ENCODE data around the gene MORC2.

MORC2 gene

GRCh38 chr22:30919973-30920372, 48.6 kb downstream of the MORC2 start:
- H3K36me3 ChIP-seq (ENCODE audit: control insufficient read depth in 1 of 2, insufficient read depth in 2 of 2, low read length in 2 of 2), result peaks cover 1 to 8% of the 10 kb centered on the region in 2 donors
- H3K4me1 ChIP-seq (ENCODE audit: control insufficient read depth in 1 of 2, insufficient read depth in 2 of 2, low read length in 2 of 2), result peaks cover 7 to 12% of the 10 kb centered on the region in 2 donors
- no peak overlapping the region for H3K27ac ChIP-seq (ENCODE audit: low read length)
- H3K27me3 ChIP-seq (ENCODE audit: low read depth, low read length), result no peaks in the 10 kb centered on the region
- peaks cover 0 to 4% of the 10 kb centered on the region in 2 donors for H3K9me3 ChIP-seq (ENCODE audit: control insufficient read depth in 1 of 2, low read length in 2 of 2)
- H3K4me3 ChIP-seq (ENCODE audit: low read depth in 1 of 2, low read length in 2 of 2), result no peak overlapping the region

DNA sequence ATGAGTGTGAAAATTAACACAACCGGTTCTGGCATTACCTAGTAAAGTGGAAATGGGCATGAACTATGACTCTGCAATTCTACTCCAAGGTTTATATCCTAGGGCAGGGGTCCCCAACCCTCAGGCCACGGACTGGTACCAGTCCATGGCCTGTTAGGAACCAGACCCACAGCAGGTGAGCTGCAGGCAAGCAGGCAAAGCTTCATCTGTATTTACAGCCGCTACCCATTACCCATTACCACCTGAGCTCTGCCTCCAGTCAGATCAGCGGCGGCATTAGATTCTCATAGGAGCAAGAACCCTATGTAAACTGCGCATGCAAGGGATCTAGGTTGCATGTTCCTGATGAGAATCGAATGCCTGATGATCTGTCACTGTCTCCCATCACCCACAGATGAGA, 49.8 kb downstream of the MORC2 start:
- no peak overlapping the region for H3K27ac ChIP-seq (ENCODE audit: low read length)
- H3K4me3 ChIP-seq (ENCODE audit: low read depth in 1 of 2, low read length in 2 of 2), result no peak overlapping the region
- H3K9me3 ChIP-seq (ENCODE audit: control insufficient read depth in 1 of 2, low read length in 2 of 2), result peaks cover 0 to 4% of the 10 kb centered on the region in 2 donors
- no peaks in the 10 kb centered on the region for H3K27me3 ChIP-seq (ENCODE audit: low read depth, low read length)
- H3K36me3 ChIP-seq (ENCODE audit: control insufficient read depth in 1 of 2, insufficient read depth in 2 of 2, low read length in 2 of 2), result no peaks in the 10 kb centered on the region
- H3K4me1 ChIP-seq (ENCODE audit: control insufficient read depth in 1 of 2, insufficient read depth in 2 of 2, low read length in 2 of 2), result peaks cover 7 to 12% of the 10 kb centered on the region in 2 donors

GRCh38 chr22:30910358-30910757, 58.2 kb downstream of the MORC2 start:
- Histone ChIP-seq H3K4me1 (ENCODE audit: control insufficient read depth in 1 of 2, insufficient read depth in 2 of 2, low read length in 2 of 2) (no peaks in the 10 kb centered on the region), H3K36me3 (ENCODE audit: control insufficient read depth in 1 of 2, insufficient read depth in 2 of 2, low read length in 2 of 2) (peaks cover 0 to 3% of the 10 kb centered on the region in 2 donors), H3K4me3 (ENCODE audit: low read depth in 1 of 2, low read length in 2 of 2) (no peak overlapping the region), H3K27me3 (ENCODE audit: low read depth, low read length) (no peaks in the 10 kb centered on the region), H3K27ac (ENCODE audit: low read length) (no peak overlapping the region), H3K9me3 (ENCODE audit: control insufficient read depth in 1 of 2, low read length in 2 of 2) (no peaks in the 10 kb centered on the region)

DNA sequence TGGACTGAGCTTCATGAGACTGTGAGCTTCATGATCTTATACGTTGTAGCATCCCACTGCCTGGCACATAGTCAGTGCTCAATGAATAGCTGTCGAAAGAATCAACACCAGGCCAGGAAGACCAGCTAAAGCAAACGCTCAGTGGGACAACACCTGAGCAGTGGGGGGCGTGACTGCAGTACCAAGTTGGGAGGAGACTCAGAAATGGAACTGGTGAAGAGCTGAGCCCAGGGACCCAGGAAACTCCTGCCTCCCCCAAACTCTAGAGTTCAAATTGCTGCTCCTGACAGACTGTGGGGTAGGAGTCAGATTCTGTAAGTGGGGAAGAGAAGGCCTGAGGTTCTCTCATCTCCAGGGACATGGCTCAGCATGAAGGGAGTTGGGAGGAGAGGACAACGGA, 59.3 kb downstream of the MORC2 start:
- peaks cover 0 to 3% of the 10 kb centered on the region in 2 donors for H3K36me3 ChIP-seq (ENCODE audit: control insufficient read depth in 1 of 2, insufficient read depth in 2 of 2, low read length in 2 of 2)
- no peak overlapping the region for H3K4me3 ChIP-seq (ENCODE audit: low read depth in 1 of 2, low read length in 2 of 2)
- H3K9me3 ChIP-seq (ENCODE audit: control insufficient read depth in 1 of 2, low read length in 2 of 2), result no peaks in the 10 kb centered on the region
- H3K4me1 ChIP-seq (ENCODE audit: control insufficient read depth in 1 of 2, insufficient read depth in 2 of 2, low read length in 2 of 2), result no peaks in the 10 kb centered on the region
- no peaks in the 10 kb centered on the region for H3K27me3 ChIP-seq (ENCODE audit: low read depth, low read length)
- no peak overlapping the region for H3K27ac ChIP-seq (ENCODE audit: low read length)

DNA sequence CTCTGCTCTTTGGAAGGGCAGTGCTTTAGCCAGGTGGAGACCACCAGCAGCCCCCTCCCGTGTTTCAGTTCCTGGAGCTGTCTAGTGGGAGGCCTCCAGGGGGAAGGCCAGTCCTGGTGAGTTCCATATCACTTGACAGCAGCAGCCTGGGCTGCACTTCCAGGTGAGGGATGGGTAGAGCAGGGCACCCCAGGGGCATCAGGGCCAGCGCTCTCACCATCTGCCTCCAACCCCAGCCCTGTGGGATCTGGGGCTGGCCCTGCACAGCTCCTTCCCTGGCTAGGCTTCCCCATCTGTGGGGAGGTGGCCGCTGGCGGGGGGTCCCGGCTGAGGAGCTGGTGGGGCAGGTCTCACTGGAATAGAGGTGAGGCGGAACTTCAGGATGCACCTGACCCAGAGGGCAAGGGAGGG, 60.5 kb downstream of the MORC2 start:
- H3K27ac ChIP-seq (ENCODE audit: low read length), result no peak overlapping the region
- no peaks in the 10 kb centered on the region for H3K9me3 ChIP-seq (ENCODE audit: control insufficient read depth in 1 of 2, low read length in 2 of 2)
- no peaks in the 10 kb centered on the region for H3K4me1 ChIP-seq (ENCODE audit: control insufficient read depth in 1 of 2, insufficient read depth in 2 of 2, low read length in 2 of 2)
- peaks cover 3 to 6% of the 10 kb centered on the region in 2 donors for H3K36me3 ChIP-seq (ENCODE audit: control insufficient read depth in 1 of 2, insufficient read depth in 2 of 2, low read length in 2 of 2)
- H3K27me3 ChIP-seq (ENCODE audit: low read depth, low read length), result no peaks in the 10 kb centered on the region
- H3K4me3 ChIP-seq (ENCODE audit: low read depth in 1 of 2, low read length in 2 of 2), result no peak overlapping the region

DNA sequence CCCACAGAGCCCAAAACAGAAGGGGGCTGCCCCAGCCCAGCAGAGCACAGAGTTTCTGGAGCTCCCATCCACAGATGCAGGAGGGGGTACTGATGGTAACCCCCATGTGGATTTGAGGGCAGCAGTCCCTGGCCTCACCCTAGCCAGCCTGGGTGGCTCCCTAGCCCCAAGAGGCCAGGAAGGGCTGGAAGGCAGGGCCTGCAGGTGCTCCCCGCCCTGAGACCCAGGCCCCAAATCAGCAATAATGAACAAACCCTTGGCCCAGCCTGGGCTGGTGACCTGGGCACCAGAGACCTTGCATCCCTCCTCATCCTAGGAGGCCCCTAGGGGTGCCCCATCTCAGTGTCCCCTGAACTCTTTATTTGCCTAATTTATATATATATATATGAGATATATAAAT, 61.6 kb downstream of the MORC2 start:
- H3K36me3 ChIP-seq (ENCODE audit: control insufficient read depth in 1 of 2, insufficient read depth in 2 of 2, low read length in 2 of 2), result peaks cover 3 to 6% of the 10 kb centered on the region in 2 donors
- H3K27ac ChIP-seq (ENCODE audit: low read length), result no peak overlapping the region
- no peaks in the 10 kb centered on the region for H3K27me3 ChIP-seq (ENCODE audit: low read depth, low read length)
- no peaks in the 10 kb centered on the region for H3K4me1 ChIP-seq (ENCODE audit: control insufficient read depth in 1 of 2, insufficient read depth in 2 of 2, low read length in 2 of 2)
- H3K9me3 ChIP-seq (ENCODE audit: control insufficient read depth in 1 of 2, low read length in 2 of 2), result no peaks in the 10 kb centered on the region
- no peak overlapping the region for H3K4me3 ChIP-seq (ENCODE audit: low read depth in 1 of 2, low read length in 2 of 2)

GRCh38 chr22:30906411-30906810, 62.2 kb downstream of the MORC2 start:
- no peaks in the 10 kb centered on the region for H3K4me1 ChIP-seq (ENCODE audit: control insufficient read depth in 1 of 2, insufficient read depth in 2 of 2, low read length in 2 of 2)
- peaks cover 3 to 6% of the 10 kb centered on the region in 2 donors for H3K36me3 ChIP-seq (ENCODE audit: control insufficient read depth in 1 of 2, insufficient read depth in 2 of 2, low read length in 2 of 2)
- no peaks in the 10 kb centered on the region for H3K27me3 ChIP-seq (ENCODE audit: low read depth, low read length)
- no peaks in the 10 kb centered on the region for H3K9me3 ChIP-seq (ENCODE audit: control insufficient read depth in 1 of 2, low read length in 2 of 2)
- no peak overlapping the region for H3K27ac ChIP-seq (ENCODE audit: low read length)
- H3K4me3 ChIP-seq (ENCODE audit: low read depth in 1 of 2, low read length in 2 of 2), result no peak overlapping the region

GRCh38 chr22:30905696-30906341, 62.8 kb downstream of the MORC2 start:
- no peaks in the 10 kb centered on the region for H3K9me3 ChIP-seq (ENCODE audit: control insufficient read depth in 1 of 2, low read length in 2 of 2)
- H3K4me1 ChIP-seq (ENCODE audit: control insufficient read depth in 1 of 2, insufficient read depth in 2 of 2, low read length in 2 of 2), result no peaks in the 10 kb centered on the region
- H3K27ac ChIP-seq (ENCODE audit: low read length), result no peak overlapping the region
- no peak overlapping the region for H3K4me3 ChIP-seq (ENCODE audit: low read depth in 1 of 2, low read length in 2 of 2)
- no peaks in the 10 kb centered on the region for H3K27me3 ChIP-seq (ENCODE audit: low read depth, low read length)
- H3K36me3 ChIP-seq (ENCODE audit: control insufficient read depth in 1 of 2, insufficient read depth in 2 of 2, low read length in 2 of 2), result peaks cover 3 to 6% of the 10 kb centered on the region in 2 donors

- Histone ChIP-seq H3K27me3 (ENCODE audit: low read depth, low read length) (no peaks in the 10 kb centered on the region), H3K36me3 (ENCODE audit: control insufficient read depth in 1 of 2, insufficient read depth in 2 of 2, low read length in 2 of 2) (peaks cover 0 to 6% of the 10 kb centered on the region in 2 donors), H3K9me3 (ENCODE audit: control insufficient read depth in 1 of 2, low read length in 2 of 2) (peaks cover 0 to 6% of the 10 kb centered on the region in 2 donors), H3K4me3 (ENCODE audit: low read depth in 1 of 2, low read length in 2 of 2) (no peak overlapping the region), H3K4me1 (ENCODE audit: control insufficient read depth in 1 of 2, insufficient read depth in 2 of 2, low read length in 2 of 2) (no peaks in the 10 kb centered on the region), H3K27ac (ENCODE audit: low read length) (no peak overlapping the region)
Measured at GRCh38 chr22:30903876-30904460, 64.6 kb downstream of the MORC2 start.

- no peak overlapping the region for H3K4me3 ChIP-seq (ENCODE audit: low read depth in 1 of 2, low read length in 2 of 2)
- H3K27me3 ChIP-seq (ENCODE audit: low read depth, low read length), result no peaks in the 10 kb centered on the region
- H3K36me3 ChIP-seq (ENCODE audit: control insufficient read depth in 1 of 2, insufficient read depth in 2 of 2, low read length in 2 of 2), result peaks cover 0 to 6% of the 10 kb centered on the region in 2 donors
- H3K4me1 ChIP-seq (ENCODE audit: control insufficient read depth in 1 of 2, insufficient read depth in 2 of 2, low read length in 2 of 2), result no peaks in the 10 kb centered on the region
- no peak overlapping the region for H3K27ac ChIP-seq (ENCODE audit: low read length)
- peaks cover 0 to 10% of the 10 kb centered on the region in 2 donors for H3K9me3 ChIP-seq (ENCODE audit: control insufficient read depth in 1 of 2, low read length in 2 of 2)
Measured at GRCh38 chr22:30902496-30903357, 65.8 kb downstream of the MORC2 start.

DNA sequence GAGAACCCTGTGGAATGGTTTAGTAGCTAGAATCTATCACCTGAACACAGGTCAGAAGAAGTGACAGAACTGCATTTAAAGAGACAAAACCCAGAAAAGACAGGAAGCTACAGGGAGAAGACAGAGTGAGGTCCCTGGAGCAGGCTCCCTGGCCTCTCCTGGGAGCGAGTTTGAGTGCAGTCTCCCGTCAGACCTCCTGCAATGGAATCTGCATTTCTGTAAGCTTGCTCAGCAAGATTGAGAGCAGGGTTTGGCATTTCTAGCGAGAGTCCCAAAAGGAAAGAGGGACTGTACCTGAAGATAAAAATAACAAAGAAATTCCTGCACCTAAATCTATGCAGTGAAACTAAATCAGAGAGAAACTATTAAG, 74.2 kb downstream of the MORC2 start:
- no peak overlapping the region for H3K27ac ChIP-seq (ENCODE audit: low read length)
- H3K4me3 ChIP-seq (ENCODE audit: low read depth in 1 of 2, low read length in 2 of 2), result no peak overlapping the region
- H3K9me3 ChIP-seq (ENCODE audit: control insufficient read depth in 1 of 2, low read length in 2 of 2), result peaks cover 0 to 8% of the 10 kb centered on the region in 2 donors
- H3K27me3 ChIP-seq (ENCODE audit: low read depth, low read length), result no peaks in the 10 kb centered on the region
- peaks cover 7 to 8% of the 10 kb centered on the region in 2 donors for H3K36me3 ChIP-seq (ENCODE audit: control insufficient read depth in 1 of 2, insufficient read depth in 2 of 2, low read length in 2 of 2)
- no peaks in the 10 kb centered on the region for H3K4me1 ChIP-seq (ENCODE audit: control insufficient read depth in 1 of 2, insufficient read depth in 2 of 2, low read length in 2 of 2)

Data from muscle layer of duodenum (tissue), 2 donors.